Measurements from ENCODE around the gene SPECC1L.
"Not testable (repeated sequence)": the region's sequence is repeated elsewhere in the genome, so short reads cannot be mapped to it uniquely, and the experiment has no call there.

SPECC1L gene

DNA sequence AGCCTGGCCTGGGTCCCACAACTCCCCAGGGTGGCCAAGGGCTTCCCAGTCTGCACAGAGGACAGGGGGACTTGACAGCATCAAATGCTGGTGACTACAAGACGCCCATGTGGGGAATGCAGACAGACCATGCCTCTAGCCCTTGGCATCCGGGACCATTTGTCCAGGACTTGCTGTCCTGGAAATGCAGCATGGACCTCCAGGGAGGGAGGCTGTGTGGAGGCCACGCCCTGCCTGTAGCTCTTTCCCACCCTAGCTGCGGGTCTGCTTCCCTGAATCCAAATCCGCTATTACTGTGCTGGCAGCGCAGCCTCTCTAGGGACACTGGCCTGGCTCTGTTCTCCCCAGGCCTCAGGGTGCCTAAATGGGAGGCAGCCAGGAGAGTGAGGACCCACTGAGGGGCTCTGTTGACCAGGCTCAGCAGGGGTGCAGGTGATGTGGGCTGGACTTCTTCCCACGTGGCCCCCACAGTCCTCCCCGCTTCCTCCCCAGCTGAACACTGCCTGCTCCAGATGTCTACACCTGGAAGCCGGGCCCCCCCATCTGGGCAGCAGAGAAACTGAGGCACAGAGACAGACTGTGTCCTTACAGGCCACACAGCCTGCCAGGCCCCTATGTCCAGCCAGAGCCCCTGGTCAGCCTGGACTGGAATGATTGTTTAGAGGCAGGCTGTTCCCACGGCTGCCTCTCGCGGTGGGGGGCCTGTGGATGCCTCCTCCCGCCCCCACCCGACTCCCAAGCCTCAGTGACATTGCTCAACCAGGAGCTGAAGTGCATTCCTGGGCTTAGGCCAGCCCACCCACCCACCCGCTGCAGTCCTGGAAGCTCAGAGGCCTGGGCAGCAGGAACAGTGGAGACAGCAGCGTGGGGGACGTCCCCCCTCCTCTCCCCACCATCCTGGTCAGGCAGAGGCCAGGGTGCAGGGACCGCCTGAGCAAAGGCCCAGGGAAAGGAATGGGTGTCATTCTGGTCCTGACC is 24.8 kb upstream of the SPECC1L start:
- DNase-seq: not testable (repeated sequence)

DNA sequence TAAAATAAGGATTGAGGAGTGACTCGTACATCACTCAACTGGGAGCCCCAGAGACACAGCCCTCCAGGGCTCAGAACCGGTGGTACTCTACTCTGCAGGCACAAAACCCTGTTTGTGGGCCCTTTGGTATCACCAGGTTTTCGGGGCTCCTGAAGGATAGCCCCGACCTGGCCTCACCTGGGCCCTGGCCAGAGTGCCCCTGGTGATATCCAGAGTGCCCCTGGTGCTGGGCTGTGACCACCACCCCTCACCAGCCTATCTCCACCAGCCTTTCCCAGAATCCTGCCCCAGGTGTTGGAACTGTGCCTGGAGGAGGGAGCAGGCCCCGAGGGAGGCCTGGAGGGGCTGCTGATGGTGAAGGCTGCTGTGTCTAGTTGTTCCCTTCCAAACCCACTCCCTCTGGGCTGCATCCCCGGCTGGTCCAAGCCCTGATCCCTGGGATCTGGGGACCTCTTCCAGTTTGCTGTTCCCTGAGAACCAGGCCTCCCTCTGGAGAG is 23.6 kb upstream of the SPECC1L start:
- DNase-seq: no peak

DNA sequence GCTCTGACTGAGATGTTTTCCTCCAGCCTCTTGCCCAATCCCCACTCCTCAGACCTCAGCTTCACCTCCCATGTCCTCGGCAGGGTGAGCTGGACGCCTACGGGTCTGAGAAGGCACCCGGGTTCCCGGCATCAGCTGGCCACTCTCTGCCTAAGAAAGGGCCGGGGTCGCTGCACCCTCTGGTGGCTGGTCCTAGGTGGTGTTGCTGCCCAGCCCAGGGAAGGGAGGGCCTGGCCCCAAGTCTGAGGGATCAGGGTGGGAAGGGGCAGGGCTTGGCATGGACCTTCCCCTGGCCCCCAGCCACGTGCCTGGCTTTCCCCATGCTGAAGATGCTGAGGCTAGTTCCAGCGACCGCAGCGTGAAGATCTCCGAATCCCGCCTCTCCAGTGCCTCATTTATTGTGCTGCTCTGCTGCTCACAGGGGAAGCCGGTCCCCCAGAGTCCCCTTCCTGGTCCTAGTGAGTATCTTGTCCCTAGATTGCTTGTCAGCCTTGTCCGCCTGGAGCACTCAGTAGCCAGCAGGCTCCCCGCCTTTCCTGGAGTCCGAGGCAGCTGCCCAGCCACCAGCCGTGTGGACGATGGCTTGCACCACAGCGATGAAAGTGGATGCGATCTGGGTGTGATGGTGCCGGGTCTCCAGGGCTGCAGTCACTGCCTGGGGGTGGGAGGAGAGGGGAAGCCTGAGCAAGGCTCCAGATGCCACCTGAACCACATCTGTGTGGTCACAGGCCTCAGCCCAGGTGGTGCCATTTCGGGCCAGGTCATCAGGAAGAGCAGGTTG is 22.9 kb upstream of the SPECC1L start:
- DNase-seq: no peak

DNA sequence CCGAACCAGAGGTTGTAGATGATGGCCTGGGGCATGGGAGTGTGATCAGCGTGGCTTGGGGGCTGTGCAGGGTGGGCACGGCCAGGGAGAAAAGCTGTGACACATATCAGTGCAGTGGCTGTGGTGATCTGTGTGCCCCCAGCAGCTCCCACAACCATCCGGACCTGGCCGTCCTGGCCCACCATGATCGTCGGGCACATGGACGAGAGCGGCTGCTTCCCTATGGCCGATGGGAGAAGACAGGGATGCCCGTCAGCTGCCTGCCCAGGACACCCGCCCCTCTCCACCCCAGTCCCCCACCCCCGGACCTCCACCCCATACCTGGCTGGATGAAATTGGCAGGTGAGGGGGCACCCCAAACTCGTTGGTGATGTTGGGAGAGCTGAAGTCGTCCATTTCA is 22.0 kb upstream of the SPECC1L start:
- not testable (repeated sequence) for DNase-seq

DNA sequence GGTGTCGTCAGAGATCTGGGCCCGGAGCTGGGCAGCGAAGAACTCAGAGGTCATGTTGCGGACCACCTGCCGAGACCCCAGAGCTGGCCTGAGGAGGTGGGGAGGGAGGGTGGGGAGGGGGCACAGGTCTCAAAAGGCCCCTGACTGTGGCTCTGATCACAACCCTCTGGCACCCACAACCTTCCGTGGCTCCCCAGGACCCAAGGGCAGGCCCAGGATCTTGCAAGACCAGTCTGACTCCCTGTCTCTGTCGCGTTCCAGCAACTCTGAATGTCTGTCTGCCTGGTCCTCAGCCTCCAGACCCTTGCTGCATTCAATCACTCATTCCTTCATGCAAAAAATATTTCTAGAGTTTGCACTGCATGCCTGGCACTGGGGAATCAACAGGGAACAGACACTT is 21.2 kb upstream of the SPECC1L start:
- not testable (repeated sequence) for DNase-seq

DNA sequence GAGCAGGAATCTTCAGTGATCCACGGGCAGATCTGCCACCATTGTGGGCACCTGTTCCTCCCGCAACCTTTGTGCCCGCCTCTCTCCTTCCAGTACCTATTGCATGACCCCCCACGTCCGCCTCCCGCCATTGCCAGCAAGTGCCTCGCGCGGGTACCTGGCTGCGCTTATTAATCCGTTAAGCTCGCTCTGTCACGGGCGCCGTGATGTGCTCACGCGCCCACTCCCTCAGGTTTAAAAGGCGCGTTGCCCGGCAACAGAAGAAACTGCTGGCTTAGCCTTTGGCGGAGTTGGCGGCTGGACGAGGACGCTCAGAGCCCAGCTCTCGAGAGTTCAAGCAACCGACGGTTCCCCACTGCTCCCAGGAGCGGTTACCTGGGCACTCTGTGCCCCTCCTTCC is 19.3 kb upstream of the SPECC1L start:
- not testable (repeated sequence) for DNase-seq

DNA sequence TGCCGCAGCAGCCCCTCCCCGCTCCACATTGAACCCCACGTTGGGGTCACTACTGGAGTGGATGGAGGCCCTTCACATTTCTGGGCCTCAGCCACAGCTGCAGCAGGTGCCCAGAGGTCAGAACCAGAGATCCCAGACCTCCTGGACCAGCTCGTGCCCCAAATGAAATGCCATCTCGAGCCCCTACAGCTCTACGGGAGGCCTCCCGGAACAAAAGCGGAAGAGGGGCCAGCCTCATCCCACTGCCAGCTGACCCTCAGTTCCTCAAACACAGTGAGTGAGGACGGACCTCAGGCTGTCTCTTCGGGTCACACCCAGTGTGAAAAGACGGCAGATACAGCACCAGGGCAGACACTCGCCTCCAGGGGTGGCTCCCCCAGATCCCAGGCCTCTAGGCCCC is 17.5 kb upstream of the SPECC1L start:
- DNase-seq: not testable (repeated sequence)

DNA sequence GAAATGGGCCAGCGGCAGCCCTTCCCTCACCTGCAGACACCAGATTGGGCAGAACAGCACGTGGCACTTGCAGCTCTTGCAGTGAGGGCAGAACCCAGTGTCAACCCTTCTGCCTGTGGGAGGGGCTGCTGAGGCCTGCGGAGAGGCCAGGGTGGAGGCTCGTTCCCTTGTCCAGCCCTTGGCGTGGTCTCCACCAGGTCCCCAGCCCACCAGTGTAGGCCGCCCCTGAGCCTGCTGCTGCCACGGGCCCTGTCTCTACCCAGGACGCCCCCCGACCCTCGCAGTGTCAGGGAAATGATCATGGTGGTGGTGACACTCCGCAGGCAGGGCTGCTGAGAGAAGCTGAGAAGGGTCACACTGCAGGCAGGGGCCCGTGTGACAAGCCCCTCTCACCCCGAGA is 14.5 kb upstream of the SPECC1L start:
- DNase-seq: not testable (repeated sequence)

DNA sequence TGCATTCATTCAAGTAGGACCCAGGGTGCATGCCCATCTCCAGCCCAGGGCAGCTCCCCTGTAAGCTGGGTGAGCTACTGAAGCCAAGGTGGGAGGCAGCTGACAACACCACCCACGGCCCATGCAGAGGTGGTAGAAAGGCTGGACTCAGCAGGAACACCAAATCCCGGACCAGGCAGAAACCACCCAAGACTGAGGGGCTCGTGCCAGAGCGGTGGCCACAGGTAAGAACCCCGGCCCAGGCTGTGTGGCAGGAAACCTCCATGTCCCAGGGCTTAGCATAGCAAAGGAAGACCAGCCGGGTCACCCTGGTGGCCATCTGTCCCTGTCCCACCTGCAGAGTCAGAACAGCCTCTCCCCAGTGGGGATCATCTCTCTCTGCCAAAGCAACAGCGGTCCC is 13.9 kb upstream of the SPECC1L start:
- DNase-seq: not testable (repeated sequence)

DNA sequence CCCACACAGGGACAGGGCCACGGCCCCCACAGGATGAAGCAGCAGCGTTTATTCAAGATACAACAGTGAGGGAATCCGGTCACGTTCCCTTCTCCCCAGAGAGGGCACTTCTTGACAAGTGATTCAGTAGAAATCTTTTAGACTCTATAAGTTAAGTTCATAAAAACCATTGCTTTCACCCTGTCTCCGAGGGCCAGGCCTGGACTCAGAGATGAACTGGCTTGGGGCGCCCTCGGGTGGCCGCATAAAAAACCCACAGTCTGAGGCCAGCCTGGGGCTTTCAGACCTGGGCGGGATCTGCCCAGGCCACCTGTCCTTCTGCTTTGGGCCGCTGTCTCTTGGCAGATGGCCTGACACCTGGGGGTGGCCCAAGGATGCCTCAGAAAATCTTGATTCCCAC is 11.2 kb upstream of the SPECC1L start:
- DNase-seq: not testable (repeated sequence)

DNA sequence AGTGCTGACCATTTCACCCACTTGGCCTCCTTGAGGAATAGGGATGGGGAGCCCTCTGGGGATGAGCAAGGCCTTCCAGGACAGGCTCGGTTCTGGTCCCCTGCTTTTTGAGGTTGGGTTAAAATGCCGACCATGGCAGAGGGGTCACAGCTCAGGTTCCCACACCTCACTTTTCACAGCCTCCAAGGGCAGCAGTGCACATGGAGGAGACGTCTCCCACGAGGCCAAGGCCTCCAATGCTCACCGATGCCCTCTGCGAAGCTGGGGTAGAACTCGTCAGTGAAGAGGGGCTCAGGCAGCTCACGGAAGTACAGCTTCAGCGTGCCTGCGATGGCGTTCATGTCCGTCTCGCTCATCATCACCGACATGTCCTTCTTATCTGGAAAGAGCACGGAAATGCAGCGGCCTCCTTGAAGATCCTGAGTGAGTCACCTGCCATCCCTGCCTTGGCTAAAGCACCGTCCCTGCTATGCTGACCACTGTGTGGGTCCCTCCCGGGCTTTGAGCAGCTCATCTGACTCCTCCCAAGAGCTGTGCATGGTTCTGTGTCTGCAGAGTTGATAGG is 8.4 kb upstream of the SPECC1L start:
- not testable (repeated sequence) for DNase-seq

DNA sequence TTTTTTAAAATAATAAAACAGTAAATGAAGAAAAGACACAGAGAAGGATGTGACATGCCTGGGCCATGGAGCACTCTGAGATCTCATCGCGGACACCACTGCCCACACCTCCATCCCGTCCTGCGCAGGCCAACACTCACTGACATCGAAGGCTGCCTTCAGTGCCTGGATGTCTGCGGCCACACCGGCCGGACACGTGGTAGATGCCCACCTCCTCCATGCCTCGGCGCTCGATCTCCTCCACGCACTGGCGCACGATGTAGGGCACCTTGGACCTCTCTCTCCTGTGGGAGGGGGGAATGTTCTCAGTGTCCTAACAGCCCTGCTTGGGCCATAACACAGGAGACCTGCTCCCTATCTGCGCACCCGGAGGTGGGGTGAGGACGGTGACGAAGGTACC is 7.2 kb upstream of the SPECC1L start:
- DNase-seq: not testable (repeated sequence)

DNA sequence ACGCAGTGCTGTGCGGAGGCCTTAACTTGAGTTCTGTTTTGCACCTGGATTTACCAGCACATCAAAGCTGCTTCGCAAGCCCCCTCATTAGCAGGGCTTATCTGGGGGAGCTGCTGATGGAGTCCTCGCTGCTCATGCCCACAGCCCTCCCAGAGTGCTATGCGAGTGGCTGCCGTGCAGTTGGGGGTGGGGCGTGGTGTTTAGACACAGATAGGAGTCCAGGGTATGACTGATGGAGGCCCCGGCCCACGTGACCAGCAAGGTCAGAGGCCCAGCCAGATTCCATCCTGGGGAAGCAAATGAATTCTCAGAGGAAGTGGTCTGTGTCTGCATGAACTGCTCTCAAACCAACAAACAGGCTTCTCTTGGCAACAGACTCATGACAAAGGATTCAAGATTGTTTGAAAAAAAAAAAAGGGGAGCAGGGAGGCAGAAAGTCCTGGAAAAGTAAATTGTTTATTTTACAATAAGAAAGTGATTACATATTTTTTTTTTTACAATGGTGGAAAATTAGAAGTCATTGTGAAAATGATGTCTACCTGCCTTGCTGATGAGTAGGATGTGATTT is 6.2 kb upstream of the SPECC1L start:
- not testable (repeated sequence) for DNase-seq

DNA sequence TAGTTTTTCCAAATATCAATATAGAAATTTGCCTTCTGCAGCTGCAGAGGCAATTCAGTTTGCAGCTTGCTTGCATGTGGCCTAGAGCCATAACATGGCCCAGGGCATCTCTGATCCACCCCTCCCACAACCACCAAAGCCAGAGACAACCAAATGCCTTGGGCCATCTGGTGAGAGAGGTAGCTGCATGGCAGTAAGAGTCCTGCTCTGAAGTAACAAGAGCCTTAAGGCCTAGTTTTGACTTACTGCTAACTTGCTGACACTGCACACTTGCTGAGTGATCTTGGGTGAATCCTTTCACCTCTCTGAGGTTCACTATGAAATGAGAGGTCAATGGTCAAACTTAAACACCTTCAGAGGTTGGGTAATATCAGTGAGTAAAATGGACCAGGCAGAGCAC is 4.9 kb upstream of the SPECC1L start:
- DNase-seq: no peak

DNA sequence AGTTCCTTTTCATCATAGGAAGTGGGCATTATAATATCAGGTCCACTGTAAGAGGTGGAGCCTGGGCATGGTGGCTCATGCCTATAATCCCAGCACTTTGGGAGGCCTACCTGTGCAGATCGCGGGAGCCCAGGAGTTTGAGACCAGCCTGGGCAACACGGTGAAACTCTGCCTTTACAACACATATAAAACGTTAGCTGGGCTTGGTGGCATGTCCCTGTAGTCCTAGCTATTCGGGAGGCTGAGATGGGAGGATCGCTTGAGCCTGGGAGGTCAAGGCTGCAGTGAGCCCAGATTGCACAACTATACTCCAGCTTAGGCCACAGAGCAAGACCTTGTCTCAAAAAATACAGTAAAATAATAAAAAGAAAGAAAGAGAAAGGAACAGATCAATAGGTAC is 4.1 kb upstream of the SPECC1L start:
- not testable (repeated sequence) for DNase-seq

DNA sequence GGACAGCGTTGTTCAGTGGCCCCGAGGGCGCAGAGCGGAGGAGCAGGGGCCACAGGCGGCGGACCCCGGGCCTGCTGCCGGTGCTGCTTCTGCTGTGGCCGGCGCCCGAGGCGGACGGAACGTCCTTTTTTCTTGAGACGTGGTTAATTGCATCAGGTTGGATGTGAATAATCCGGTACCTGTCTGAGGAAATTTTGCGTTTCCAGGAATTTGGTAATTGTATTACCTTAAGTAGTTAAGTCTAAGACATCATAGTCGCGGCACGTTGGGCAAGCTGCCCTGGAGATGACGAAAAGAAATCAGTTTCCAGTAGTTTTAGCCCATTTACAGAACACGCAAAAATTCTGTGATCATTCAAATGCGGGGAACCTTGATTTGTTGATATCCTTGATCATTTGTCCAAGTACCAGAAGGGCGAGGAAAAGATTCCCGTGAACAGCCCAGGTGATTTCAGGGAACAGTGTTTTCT is 789 bp downstream of the SPECC1L start:
- no peak for DNase-seq

DNA sequence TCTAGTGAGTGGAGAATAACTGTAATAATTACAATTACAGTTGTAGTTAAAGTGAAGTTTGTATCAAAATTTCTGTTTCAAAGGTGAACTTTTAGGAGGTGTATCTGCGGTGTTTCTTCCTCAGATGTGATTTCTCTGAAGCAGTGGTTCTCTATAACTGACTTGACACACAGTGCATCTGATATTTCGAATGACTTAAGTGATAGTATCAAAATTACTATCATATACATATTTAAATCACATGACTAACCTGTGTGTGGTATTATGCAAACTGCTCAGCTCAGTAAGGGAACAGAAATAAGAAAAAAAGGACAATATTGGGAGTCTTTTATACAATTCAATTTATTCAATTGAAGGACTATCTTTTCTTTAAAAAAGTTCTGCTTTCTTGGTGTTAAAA is 2.4 kb downstream of the SPECC1L start:
- not testable (repeated sequence) for DNase-seq

DNA sequence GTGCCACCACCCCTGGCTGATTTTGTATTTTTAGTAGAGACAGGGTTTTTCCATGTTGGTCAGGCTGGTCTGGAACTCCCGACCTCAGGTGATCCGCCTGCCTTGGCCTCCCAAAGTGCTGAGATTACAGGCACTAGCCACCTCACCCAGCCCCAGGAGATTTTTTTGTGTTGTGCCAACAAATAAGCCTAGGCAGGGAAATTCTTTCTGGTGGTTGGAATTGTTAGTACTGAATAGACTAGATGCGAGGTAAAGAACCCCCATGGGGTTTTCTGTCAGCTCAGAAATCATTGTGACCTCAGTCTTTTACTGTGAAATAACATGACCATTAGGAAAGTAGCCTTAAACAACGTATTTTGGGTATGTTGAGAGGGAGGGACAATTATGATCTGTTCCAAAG is 3.3 kb downstream of the SPECC1L start:
- DNase-seq: not testable (repeated sequence)

DNA sequence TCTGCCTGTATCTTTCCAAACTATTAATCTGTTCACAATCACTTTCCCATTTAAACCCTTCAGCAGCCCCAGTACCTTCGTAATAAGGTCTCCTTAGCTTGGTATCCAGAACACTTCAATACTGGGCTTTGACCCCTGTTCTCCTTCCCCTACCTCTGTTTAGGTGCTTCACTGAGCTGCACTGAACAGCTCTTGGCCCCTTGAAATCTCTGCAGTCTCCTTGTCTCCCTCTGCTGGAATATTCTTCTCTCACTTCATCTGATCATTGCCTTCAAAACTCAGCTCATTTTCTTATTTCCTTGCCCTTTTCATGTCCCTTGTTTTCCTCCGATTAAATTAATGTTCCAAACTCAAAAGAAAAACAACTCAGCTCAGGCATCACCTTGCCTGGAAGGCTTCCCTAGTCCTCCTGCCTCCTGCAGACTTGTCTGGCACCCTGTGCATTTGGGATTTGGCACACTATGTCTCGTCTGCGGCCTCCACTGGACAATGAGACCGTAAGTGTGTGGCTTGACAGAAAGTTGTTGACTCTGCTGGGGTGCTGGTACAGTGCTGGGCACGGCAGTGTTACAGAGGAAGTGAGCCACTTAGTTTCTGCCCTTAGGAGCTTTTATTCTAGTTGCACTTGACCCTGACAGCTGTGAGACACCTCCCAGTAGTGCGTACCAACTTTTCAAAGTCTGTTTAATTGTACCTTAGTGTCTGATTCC is 4.2 kb downstream of the SPECC1L start:
- not testable (repeated sequence) for DNase-seq

DNA sequence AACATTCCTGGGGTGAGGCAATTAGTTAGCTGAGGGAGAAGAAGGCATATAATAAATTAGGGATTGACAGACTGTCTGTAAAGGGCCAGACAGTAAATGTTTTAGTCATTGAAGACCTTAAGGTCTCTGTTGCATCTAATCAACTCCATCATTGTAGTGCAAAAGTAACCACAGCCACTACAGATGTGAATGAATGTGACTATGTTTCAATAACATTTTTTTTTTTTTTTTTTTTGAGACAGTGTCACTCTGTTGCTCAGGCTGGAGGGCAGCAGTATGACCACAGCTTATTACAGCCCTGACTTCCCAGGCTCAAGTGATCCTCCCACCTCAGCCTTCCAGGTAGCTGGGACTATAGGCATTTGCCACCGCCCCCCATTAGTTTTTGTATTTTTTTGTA is 9.7 kb downstream of the SPECC1L start:
- DNase-seq: not testable (repeated sequence)

DNA sequence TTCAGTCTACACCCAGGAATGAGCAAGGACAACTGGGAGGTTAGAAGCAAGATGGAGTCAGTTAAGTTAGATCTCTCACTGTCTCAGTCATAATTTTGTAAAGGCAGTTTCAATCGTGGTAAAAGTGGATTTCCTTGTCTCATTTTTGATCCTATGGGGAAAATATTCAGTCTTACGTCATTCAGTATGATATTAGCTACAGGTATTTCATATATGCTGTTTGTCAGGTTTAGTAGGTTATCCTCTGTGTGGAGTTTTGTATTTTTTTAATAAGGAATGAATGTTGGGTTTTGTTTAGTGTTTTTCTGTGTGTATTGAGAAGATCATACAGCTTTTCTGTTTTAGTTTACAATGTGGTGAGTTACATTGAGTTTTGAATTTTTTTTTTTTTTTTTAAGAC is 11.8 kb downstream of the SPECC1L start:
- DNase-seq: no peak

DNA sequence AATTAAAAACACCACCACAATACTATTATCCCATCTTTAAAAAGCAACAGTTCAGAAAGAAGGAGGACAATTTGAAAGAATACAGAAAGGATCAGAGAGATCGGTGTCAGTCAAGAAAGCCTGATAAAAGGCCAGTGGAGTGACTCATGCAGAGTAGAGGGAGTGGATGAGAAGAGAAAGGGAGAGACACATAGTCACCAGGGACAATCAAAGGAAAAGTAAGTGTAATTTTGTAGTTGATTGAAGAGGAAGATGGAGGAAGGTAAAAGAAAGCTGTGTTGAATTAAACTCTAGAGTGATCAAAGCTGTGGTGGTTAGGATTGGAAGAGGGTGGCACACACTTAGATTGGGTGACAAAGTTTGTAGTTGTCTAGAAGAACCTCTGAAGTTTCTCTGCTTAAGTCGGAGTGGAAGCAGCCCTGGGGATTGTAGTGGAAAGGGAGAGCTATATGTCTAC is 14.1 kb downstream of the SPECC1L start:
- DNase-seq: no peak

Measured in cortex of kidney (tissue), 1 donor.